DND-41 (cell line): ENCODE results near the gene FBXW11.
"Not testable (repeated sequence)": the region's sequence is repeated elsewhere in the genome, so short reads cannot be mapped to it uniquely, and the experiment has no call there.

Experiments
- ATAC-seq: fragments of 200-7000 bp; cut with Tn5 transposase; 3 replicates; pipeline ENCODE4 v1.9.1; 2021; ENCODE audit warnings: low read depth; ENCODE audit not compliant: insufficient read depth
- DNase-seq: peaks from one replicate; pipeline ENCODE4 v3.0.0-alpha.2; 2020
- H2AFZ ChIP-seq: 2 replicates; pipeline ENCODE4 v1.6.0; 2012; ENCODE audit warnings: low read depth, low read length
- H3K27ac ChIP-seq: 2 replicates; pipeline ENCODE4 v1.5.1; 2012; ENCODE audit warnings: low read length, inconsistent platforms
- H3K27me3 ChIP-seq: fragments of 200-600 bp; sonication (generic); 2 replicates; pipeline ENCODE4 v1.6.0; 2012; ENCODE audit warnings: low read length, mild to moderate bottlenecking, inconsistent platforms; ENCODE audit not compliant: insufficient read depth, poor library complexity
- H3K36me3 ChIP-seq: 2 replicates; pipeline ENCODE4 v1.5.1; 2012; ENCODE audit warnings: low read length, inconsistent platforms; ENCODE audit not compliant: insufficient read depth
- H3K4me1 ChIP-seq: 2 replicates; pipeline ENCODE4 v1.5.1; 2012; ENCODE audit warnings: mild to moderate bottlenecking, low read length; ENCODE audit not compliant: insufficient read depth
- H3K4me2 ChIP-seq: 2 replicates; pipeline ENCODE4 v1.6.0; 2012; ENCODE audit warnings: mild to moderate bottlenecking, moderate library complexity, low read length, inconsistent platforms; ENCODE audit not compliant: insufficient read depth
- H3K4me3 ChIP-seq, 2 experiments: fragments of 200-600 bp in 1 of 2; shearing (Covaris generic) in 1 of 2; 2 replicates each; pipeline ENCODE4 v1.5.1; 2012 to 2016; ENCODE audit warnings: inconsistent platforms in 2 of 2, low read length in 2 of 2, mild to moderate bottlenecking in 2 of 2, low read depth in 1 of 2, moderate library complexity in 1 of 2
- H3K79me2 ChIP-seq: 2 replicates; pipeline ENCODE4 v1.6.0; 2012; ENCODE audit warnings: low read length, inconsistent platforms; ENCODE audit not compliant: insufficient read depth
- H3K9ac ChIP-seq: 2 replicates; pipeline ENCODE4 v1.6.0; 2012; ENCODE audit warnings: low read depth, mild to moderate bottlenecking, inconsistent platforms, low read length, moderate library complexity
- H3K9me3 ChIP-seq: 2 replicates; pipeline ENCODE4 v1.5.1; 2012; ENCODE audit warnings: low read length, moderate library complexity, mild to moderate bottlenecking, inconsistent platforms; ENCODE audit not compliant: insufficient read depth, severe bottlenecking
- H4K20me1 ChIP-seq: 2 replicates; pipeline ENCODE4 v1.6.0; 2012; ENCODE audit warnings: low read length; ENCODE audit not compliant: insufficient read depth
- EZH2 ChIP-seq: IDR thresholded peaks from 3 replicates; pipeline ENCODE4 v1.6.1; 2012; ENCODE audit warnings: borderline replicate concordance, low read depth, mild to moderate bottlenecking, moderate library complexity, low read length, inconsistent platforms; ENCODE audit not compliant: severe bottlenecking
- TF ChIP-seq, protein P1 (sequence below): IDR thresholded peaks from 2 replicates; pipeline ENCODE4 v1.5.1; 2012; ENCODE audit warnings: borderline replicate concordance, low read length, moderate library complexity, mild to moderate bottlenecking; ENCODE audit not compliant: poor library complexity, severe bottlenecking; ENCODE audit errors: extremely low read depth

FBXW11 gene

DNA sequence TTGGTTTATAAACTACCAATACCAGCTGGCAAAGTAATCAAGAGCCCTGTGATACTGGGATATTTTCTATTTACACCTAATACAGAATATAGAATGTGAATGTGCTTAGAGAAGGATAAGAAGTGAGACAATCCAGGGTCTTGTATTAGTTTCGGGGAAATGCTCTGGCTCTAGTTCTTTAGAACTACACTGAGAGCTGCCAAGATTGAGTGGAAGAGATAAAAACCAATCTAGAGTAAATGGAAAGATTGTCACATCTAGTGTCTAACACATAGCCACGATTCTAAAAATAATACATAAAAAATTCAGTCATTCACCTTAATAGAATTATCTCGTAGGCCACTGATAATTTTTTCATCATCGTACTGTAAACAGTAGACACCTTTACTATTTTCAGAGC, 115.3 kb downstream of the FBXW11 start:
- Histone ChIP-seq H3K9me3 (no peaks in the 10 kb centered on the region), H3K27me3 (no peaks in the 10 kb centered on the region), H3K4me2 (no peak overlapping the region), H4K20me1 (peaks cover 29% of the 10 kb centered on the region), H3K4me1 (no peaks in the 10 kb centered on the region), H3K79me2 (no peaks in the 10 kb centered on the region), H3K27ac (no peak overlapping the region), H2AFZ (no peak overlapping the region), H3K36me3 (peaks cover 36% of the 10 kb centered on the region), H3K9ac (no peak overlapping the region), H3K4me3 (no peak overlapping the region)
- TF ChIP-seq EZH2 = no peak
- TF ChIP-seq, protein P1, sequence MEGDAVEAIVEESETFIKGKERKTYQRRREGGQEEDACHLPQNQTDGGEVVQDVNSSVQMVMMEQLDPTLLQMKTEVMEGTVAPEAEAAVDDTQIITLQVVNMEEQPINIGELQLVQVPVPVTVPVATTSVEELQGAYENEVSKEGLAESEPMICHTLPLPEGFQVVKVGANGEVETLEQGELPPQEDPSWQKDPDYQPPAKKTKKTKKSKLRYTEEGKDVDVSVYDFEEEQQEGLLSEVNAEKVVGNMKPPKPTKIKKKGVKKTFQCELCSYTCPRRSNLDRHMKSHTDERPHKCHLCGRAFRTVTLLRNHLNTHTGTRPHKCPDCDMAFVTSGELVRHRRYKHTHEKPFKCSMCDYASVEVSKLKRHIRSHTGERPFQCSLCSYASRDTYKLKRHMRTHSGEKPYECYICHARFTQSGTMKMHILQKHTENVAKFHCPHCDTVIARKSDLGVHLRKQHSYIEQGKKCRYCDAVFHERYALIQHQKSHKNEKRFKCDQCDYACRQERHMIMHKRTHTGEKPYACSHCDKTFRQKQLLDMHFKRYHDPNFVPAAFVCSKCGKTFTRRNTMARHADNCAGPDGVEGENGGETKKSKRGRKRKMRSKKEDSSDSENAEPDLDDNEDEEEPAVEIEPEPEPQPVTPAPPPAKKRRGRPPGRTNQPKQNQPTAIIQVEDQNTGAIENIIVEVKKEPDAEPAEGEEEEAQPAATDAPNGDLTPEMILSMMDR = no peak
- no peak for DNase-seq
- no peak for ATAC-seq

DNA sequence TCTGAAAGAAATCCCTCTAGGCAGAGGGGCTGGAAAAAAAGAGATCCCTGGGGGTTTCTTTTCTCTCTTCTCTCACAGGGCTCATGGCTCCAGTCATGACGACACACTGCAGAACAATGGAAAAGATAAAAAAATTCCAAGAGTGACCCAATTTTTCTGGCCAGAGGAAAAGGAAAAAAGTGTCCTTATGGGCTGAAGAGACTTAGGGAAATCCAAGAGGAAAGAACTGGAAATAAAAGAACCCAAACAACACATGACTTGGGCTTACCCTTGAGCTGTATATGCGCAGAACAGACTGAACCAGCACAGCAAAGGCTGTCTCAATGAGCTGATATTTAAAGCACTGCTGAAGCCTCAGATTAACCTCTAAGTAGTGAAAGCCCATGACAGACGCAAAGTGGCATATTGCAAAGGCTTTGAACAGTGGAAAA, 118.4 kb downstream of the FBXW11 start:
- H3K4me2 ChIP-seq = no peak overlapping the region
- TF ChIP-seq EZH2 = no peak
- TF ChIP-seq, protein P1 = no peak
- no peak overlapping the region for H3K27ac ChIP-seq
- H3K9ac ChIP-seq = no peak overlapping the region
- H3K9me3 ChIP-seq = no peaks in the 10 kb centered on the region
- no peak overlapping the region for H3K4me3 ChIP-seq
- H4K20me1 ChIP-seq = peaks cover 5% of the 10 kb centered on the region; the same call in 1 of the 2 replicates
- H2AFZ ChIP-seq = no peak overlapping the region
- H3K36me3 ChIP-seq = peaks cover 33% of the 10 kb centered on the region
- no peaks in the 10 kb centered on the region for H3K79me2 ChIP-seq
- ATAC-seq = no peak
- H3K27me3 ChIP-seq = no peaks in the 10 kb centered on the region
- no peaks in the 10 kb centered on the region for H3K4me1 ChIP-seq
- DNase-seq = no peak

DNA sequence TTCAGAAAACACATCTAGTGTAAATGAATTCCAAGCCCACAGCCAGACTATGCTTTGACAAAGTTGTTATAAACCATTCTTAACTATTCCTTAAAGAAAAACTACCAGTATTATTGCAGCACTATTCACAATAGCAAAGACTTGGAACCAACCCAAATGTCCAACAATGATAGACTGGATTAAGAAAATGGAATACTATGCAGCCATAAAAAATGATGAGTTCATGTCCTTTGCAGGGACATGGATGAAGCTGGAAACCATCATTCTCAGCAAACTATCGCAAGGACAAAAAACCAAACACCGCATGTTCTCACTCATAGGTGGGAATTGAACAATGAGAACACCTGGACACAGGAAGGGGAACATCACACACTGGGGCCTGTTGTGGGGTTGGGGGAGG, 120.4 kb downstream of the FBXW11 start:
- not testable (repeated sequence) for H3K9ac ChIP-seq, DNase-seq, H4K20me1 ChIP-seq, H3K4me2 ChIP-seq, H3K79me2 ChIP-seq, H3K4me3 ChIP-seq, H3K27me3 ChIP-seq, H3K9me3 ChIP-seq, H3K27ac ChIP-seq, H3K4me1 ChIP-seq, ATAC-seq, H2AFZ ChIP-seq
- peaks cover 27% of the 10 kb centered on the region for H3K36me3 ChIP-seq

DNA sequence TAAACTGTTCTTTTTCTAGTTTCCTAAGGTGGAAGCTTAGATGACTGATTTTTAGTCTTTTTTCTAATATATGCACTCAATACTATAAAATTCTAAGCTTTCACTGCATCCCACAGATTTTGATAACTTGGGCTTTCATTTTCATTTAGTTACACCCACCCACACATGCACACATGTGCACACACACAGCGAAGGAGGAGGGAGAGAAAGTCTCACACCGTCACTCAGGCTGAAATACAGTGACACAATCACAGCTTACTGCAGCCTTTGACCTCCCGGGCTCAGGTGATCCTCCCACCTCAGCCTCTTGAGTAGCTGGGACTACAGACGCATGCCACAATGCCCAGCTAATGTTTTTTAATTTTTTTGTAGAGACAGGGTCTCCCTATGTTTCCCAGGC, 124.3 kb downstream of the FBXW11 start:
- no peak for TF ChIP-seq EZH2
- TF ChIP-seq, protein P1 = no peak
- Histone ChIP-seq H3K36me3 (peaks cover 21% of the 10 kb centered on the region), H2AFZ (no peak overlapping the region), H3K9me3 (no peaks in the 10 kb centered on the region), H3K27ac (no peak overlapping the region), H4K20me1 (0 out of 2 replicates have a peak, but pooled peaks cover 3% of the 10 kb centered on the region), H3K9ac (no peak overlapping the region), H3K4me3 (no peak overlapping the region), H3K27me3 (no peaks in the 10 kb centered on the region), H3K4me2 (no peak overlapping the region), H3K4me1 (no peaks in the 10 kb centered on the region), H3K79me2 (no peaks in the 10 kb centered on the region)
- ATAC-seq (no peak), DNase-seq (no peak)
